Sigmoid colon (tissue), 4 donors: ENCODE measurements around the gene TMEM127.

Experiments
- EP300 ChIP-seq, 4 donors: sonication (generic); formaldehyde crosslinking; IDR thresholded peaks; one replicate each; pipeline ENCODE4 v1.6.1; 2017; ENCODE audit warnings: antibody characterized with exemption in 4 of 4
- POLR2A ChIP-seq, 2 donors: fragments of 450-650 bp; IDR thresholded peaks; one replicate each; pipeline ENCODE4 v1.6.1; 2016; ENCODE audit warnings: antibody characterized with exemption in 2 of 2, mild to moderate bottlenecking in 2 of 2, moderate library complexity in 2 of 2
- POLR2AphosphoS5 ChIP-seq, 4 donors: sonication (generic); formaldehyde crosslinking; IDR thresholded peaks; one replicate each; pipeline ENCODE4 v1.6.1; 2017; ENCODE audit warnings: antibody characterized with exemption in 4 of 4
- TF ChIP-seq, protein P1 (sequence below), 4 experiments: fragments of 450-650 bp in 3 of 4; fragments of 200-600 bp in 1 of 4; IDR thresholded peaks; one replicate each; pipeline ENCODE4 v1.5.1; 2016 to 2019; ENCODE audit warnings: antibody characterized with exemption in 4 of 4, mild to moderate bottlenecking in 3 of 4, moderate library complexity in 2 of 4

DNA sequence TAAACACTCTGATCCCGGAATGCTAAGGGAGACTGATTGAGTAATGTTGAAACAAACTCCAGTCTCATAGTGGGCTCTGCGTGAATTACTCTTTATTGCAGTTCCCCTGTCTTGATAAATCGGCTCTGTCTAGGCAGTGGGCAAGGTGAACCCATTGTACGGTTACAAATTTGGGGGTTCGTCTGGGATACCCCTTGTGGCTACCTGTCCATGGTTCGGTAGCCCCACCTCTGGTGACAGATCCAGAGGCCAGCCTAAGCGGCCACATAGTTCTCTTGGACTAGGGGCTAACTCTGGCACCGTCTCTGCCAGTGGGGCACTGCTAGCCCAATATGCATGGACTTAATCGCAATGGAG is 56.1 kb downstream of the TMEM127 start:
- TF ChIP-seq, protein P1, sequence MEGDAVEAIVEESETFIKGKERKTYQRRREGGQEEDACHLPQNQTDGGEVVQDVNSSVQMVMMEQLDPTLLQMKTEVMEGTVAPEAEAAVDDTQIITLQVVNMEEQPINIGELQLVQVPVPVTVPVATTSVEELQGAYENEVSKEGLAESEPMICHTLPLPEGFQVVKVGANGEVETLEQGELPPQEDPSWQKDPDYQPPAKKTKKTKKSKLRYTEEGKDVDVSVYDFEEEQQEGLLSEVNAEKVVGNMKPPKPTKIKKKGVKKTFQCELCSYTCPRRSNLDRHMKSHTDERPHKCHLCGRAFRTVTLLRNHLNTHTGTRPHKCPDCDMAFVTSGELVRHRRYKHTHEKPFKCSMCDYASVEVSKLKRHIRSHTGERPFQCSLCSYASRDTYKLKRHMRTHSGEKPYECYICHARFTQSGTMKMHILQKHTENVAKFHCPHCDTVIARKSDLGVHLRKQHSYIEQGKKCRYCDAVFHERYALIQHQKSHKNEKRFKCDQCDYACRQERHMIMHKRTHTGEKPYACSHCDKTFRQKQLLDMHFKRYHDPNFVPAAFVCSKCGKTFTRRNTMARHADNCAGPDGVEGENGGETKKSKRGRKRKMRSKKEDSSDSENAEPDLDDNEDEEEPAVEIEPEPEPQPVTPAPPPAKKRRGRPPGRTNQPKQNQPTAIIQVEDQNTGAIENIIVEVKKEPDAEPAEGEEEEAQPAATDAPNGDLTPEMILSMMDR (IDR thresholded peaks at IDR 0.05), result no peak
- no peak for TF ChIP-seq EP300 (IDR thresholded peaks at IDR 0.05)
- no peak for TF ChIP-seq POLR2A (IDR thresholded peaks at IDR 0.05)
- no peak for TF ChIP-seq POLR2AphosphoS5 (IDR thresholded peaks at IDR 0.05)
